HCT116 (cell line): ENCODE data around the gene FAM177B. TPM values are rescaled to one million over a fixed set of nuclear protein-coding genes. Genes with fewer than 3 reads are reported as not detected.

ENCODE experiments used
- ATAC-seq: fragments of 200-7000 bp; cut with Tn5 transposase; 2 replicates; pipeline ENCODE4 v1.9.1; 2020; ENCODE audit warnings: mild to moderate bottlenecking, moderate library complexity
- BruUV-seq: library from RNA; stranded (reverse); fragments of 400-500 nt; replicated peaks from 2 replicates; lab custom pipeline; 2021; lab: Mats Ljungman, UMichigan
- CTCF ChIA-PET: fragments of 300-600 bp; sonication (Branson Sonifier 250); formaldehyde crosslinking; loops from one replicate; lab custom pipeline; 2021; ENCODE audit warnings: antibody characterized with exemption; lab: Charles Lee
- POLR2A ChIA-PET: fragments of 300-600, 350-600 bp; sonication (Branson Sonifier 250); formaldehyde crosslinking; loops from one replicate; lab custom pipeline; 2021; ENCODE audit warnings: antibody characterized with exemption; lab: Charles Lee
- RAD21 ChIA-PET, 2 experiments: fragments of 300-600 bp; sonication (Branson Sonifier 250); formaldehyde crosslinking; loops; one replicate each; lab custom pipeline; 2023; ENCODE audit warnings: low total read pairs in 2 of 2; ENCODE audit not compliant: uncharacterized antibody in 2 of 2, unreplicated experiment in 2 of 2, low non-redundant PET in 1 of 2; lab: Charles Lee
- DNase-seq: peaks from one replicate; pipeline ENCODE4 v3.0.0-alpha.2; 2010; ENCODE audit warnings: low read depth, low spot score
- H2AFZ ChIP-seq: fragments of 200-600 bp; shearing (Covaris generic), sonication (generic); 2 replicates; pipeline ENCODE4 v1.6.1; 2017; ENCODE audit warnings: low read depth, mixed run types, mixed read lengths, antibody characterized with exemption, low read length; ENCODE audit not compliant: poor library complexity, severe bottlenecking
- H3K27ac ChIP-seq: 2 replicates; pipeline ENCODE4 v1.5.1; 2012; ENCODE audit warnings: low read depth, low read length
- H3K27me3 ChIP-seq: fragments of 200-600 bp; sonication (generic); 2 replicates; pipeline ENCODE4 v1.6.1; 2016; ENCODE audit warnings: mixed run types, low read length, mixed read lengths; ENCODE audit not compliant: insufficient read depth
- H3K36me3 ChIP-seq, 2 experiments: fragments of 200-500 bp in 1 of 2; fragments of 200-600 bp in 1 of 2; sonication (Bioruptor generic) in 1 of 2; sonication (generic) in 1 of 2; 2 replicates each; pipeline versions ENCODE4 v1.5.1 to v1.6.1; 2014 to 2016; ENCODE audit warnings: low read length in 2 of 2, inconsistent platforms in 1 of 2, mixed read lengths in 1 of 2, mixed run types in 1 of 2; ENCODE audit not compliant: insufficient read depth in 2 of 2, control insufficient read depth in 1 of 2
- H3K4me1 ChIP-seq, 2 experiments: fragments of 200-600 bp in 1 of 2; sonication (generic) in 1 of 2; 2 replicates each; pipeline versions ENCODE4 v1.5.1 to v1.6.1; 2012 to 2017; ENCODE audit warnings: low read length in 2 of 2, inconsistent platforms in 1 of 2, mild to moderate bottlenecking in 1 of 2, mixed read lengths in 1 of 2, mixed run types in 1 of 2, moderate library complexity in 1 of 2; ENCODE audit not compliant: insufficient read depth in 2 of 2, control insufficient read depth in 1 of 2
- H3K4me2 ChIP-seq: fragments of 200-600 bp; sonication (generic); 2 replicates; pipeline ENCODE4 v1.6.1; 2017; ENCODE audit warnings: mixed run types, low read length, mixed read lengths
- H3K4me3 ChIP-seq, 2 experiments: fragments of 200-600 bp in 1 of 2; sonication (generic) in 1 of 2; replicated peaks in 1 of 2; 2 replicates each; pipeline ENCODE4 v1.5.1; 2011 to 2016; ENCODE audit warnings: low read length in 2 of 2, control low read depth in 1 of 2, low read depth in 1 of 2, mild to moderate bottlenecking in 1 of 2, mixed read lengths in 1 of 2, mixed run types in 1 of 2
- H3K79me2 ChIP-seq: fragments of 200-600 bp; sonication (generic); 2 replicates; pipeline ENCODE4 v1.6.1; 2017; ENCODE audit warnings: mild to moderate bottlenecking, mixed run types, low read length, moderate library complexity, mixed read lengths; ENCODE audit not compliant: insufficient read depth
- H3K9ac ChIP-seq: fragments of 200-600 bp; sonication (generic); 2 replicates; pipeline ENCODE4 v1.6.1; 2016; ENCODE audit warnings: low read length, mixed read lengths
- H3K9me2 ChIP-seq: fragments of 200-600 bp; sonication (generic), shearing (Covaris generic); 2 replicates; pipeline ENCODE4 v1.6.1; 2017; ENCODE audit warnings: mixed run types, mild to moderate bottlenecking, moderate library complexity; ENCODE audit not compliant: insufficient read depth
- H3K9me3 ChIP-seq, 2 experiments: fragments of 200-500 bp in 1 of 2; fragments of 200-600 bp in 1 of 2; sonication (Bioruptor generic) in 1 of 2; sonication (generic) in 1 of 2; 2 replicates each; pipeline ENCODE4 v1.6.1; 2014 to 2017; ENCODE audit warnings: low read length in 2 of 2, mixed read lengths in 2 of 2, inconsistent platforms in 1 of 2, low read depth in 1 of 2, mild to moderate bottlenecking in 1 of 2, mixed run types in 1 of 2, moderate library complexity in 1 of 2; ENCODE audit not compliant: control insufficient read depth in 1 of 2, insufficient read depth in 1 of 2
- H4K20me1 ChIP-seq: fragments of 200-600 bp; sonication (generic), shearing (Covaris generic); 2 replicates; pipeline ENCODE4 v1.6.1; 2017; ENCODE audit warnings: mixed run types, mild to moderate bottlenecking, moderate library complexity; ENCODE audit not compliant: insufficient read depth
- ATF3 ChIP-seq: IDR thresholded peaks from 2 replicates; pipeline ENCODE4 v1.6.1; 2012
- CBX3 ChIP-seq: IDR thresholded peaks from 2 replicates; pipeline ENCODE4 v1.6.1; 2012; ENCODE audit warnings: low read depth
- CTCF ChIP-seq, 3 experiments: fragments of 200-600 bp in 1 of 3; sonication (generic) in 1 of 3; IDR thresholded peaks in 2 of 3; conservative IDR thresholded peaks in 1 of 3; 2 replicates each; pipeline ENCODE4 v1.5.1; 2012 to 2017; ENCODE audit warnings: low read depth in 2 of 3, low read length in 2 of 3, antibody characterized with exemption in 1 of 3, borderline replicate concordance in 1 of 3, control low read depth in 1 of 3, mild to moderate bottlenecking in 1 of 3, mixed read lengths in 1 of 3, mixed run types in 1 of 3, moderate library complexity in 1 of 3; ENCODE audit not compliant: insufficient read depth in 1 of 3
- EGR1 ChIP-seq: IDR thresholded peaks from 2 replicates; pipeline ENCODE4 v1.6.1; 2012; ENCODE audit warnings: low read depth
- ELF1 ChIP-seq: IDR thresholded peaks from 2 replicates; pipeline ENCODE4 v1.6.1; 2012; ENCODE audit warnings: low read depth, borderline replicate concordance
- EZH2 ChIP-seq: fragments of 200-600 bp; sonication (generic); IDR thresholded peaks from 2 replicates; pipeline ENCODE4 v1.6.1; 2017; ENCODE audit warnings: antibody characterized with exemption, mixed run types
- EZH2phosphoT487 ChIP-seq: fragments of 200-600 bp; IDR thresholded peaks from 2 replicates; pipeline ENCODE4 v1.6.1; 2018; ENCODE audit warnings: antibody characterized with exemption, borderline replicate concordance
- FOSL1 ChIP-seq: IDR thresholded peaks from 2 replicates; pipeline ENCODE4 v1.6.1; 2012; ENCODE audit warnings: low read depth
- JUND ChIP-seq: IDR thresholded peaks from 2 replicates; pipeline ENCODE4 v1.6.1; 2012
- POLR2AphosphoS5 ChIP-seq: IDR thresholded peaks from 2 replicates; pipeline ENCODE4 v1.6.1; 2011; ENCODE audit warnings: mild to moderate bottlenecking, low read depth, low read length, moderate library complexity
- RAD21 ChIP-seq: IDR thresholded peaks from 2 replicates; pipeline ENCODE4 v1.6.1; 2012; ENCODE audit warnings: low read depth, mild to moderate bottlenecking
- REST ChIP-seq: IDR thresholded peaks from 2 replicates; pipeline ENCODE4 v1.6.1; 2012; ENCODE audit warnings: low read depth
- SP1 ChIP-seq: IDR thresholded peaks from 2 replicates; pipeline ENCODE4 v1.6.1; 2012; ENCODE audit warnings: low read depth
- YY1 ChIP-seq: IDR thresholded peaks from 2 replicates; pipeline ENCODE4 v1.6.1; 2011; ENCODE audit warnings: low read length, low read depth, moderate library complexity, mild to moderate bottlenecking; ENCODE audit not compliant: insufficient replicate concordance; ENCODE audit errors: extremely low read depth
- ZBTB33 ChIP-seq: IDR thresholded peaks from 2 replicates; pipeline ENCODE4 v1.6.1; 2011; ENCODE audit warnings: mild to moderate bottlenecking, low read length, moderate library complexity; ENCODE audit not compliant: insufficient replicate concordance; ENCODE audit errors: extremely low read depth
- ZFX ChIP-seq: fragments of 450-650 bp; IDR thresholded peaks from 2 replicates; pipeline ENCODE4 v1.6.1; 2017
- ZNF274 ChIP-seq: fragments of 200-500 bp; sonication (Bioruptor generic); IDR thresholded peaks from 2 replicates; pipeline ENCODE4 v1.6.1; 2014; ENCODE audit warnings: mild to moderate bottlenecking, low read depth, low read length, inconsistent platforms
- intact Hi-C: fragments of 100-400 bp; cut with micrococcal nuclease; formaldehyde crosslinking; loops from 2 replicates; pipeline ENCODE4 v1.10.0; 2022
- total RNA-seq: library from RNA; stranded (reverse); gene quantifications from one replicate; pipeline ENCODE4 v1.2.1, GENCODE V29; 2021; ENCODE audit not compliant: unreplicated experiment

Gene FAM177B
- total RNA-seq, 1 experiment from 2014 or later = not detected

DNA sequence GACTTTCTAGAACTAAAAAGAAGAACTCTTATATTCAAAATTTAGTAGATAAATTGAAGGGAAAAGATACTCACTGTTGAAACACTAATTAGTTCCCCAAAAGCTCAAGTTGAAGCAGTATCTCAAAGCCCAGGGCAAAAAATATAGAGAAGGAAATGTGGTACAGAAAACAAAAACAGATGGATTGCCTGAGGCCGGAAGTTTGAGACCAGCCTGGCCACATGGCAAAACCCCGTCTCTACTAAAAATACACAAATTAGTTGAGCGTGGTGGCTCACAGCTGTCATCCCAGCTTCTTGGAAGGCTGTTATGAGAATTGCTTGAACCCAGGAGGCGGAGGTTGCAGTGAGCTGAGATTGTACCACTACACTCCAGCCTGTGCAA lies 36.0 kb downstream of the FAM177B start:
- no peak overlapping the region for H2AFZ ChIP-seq
- ATAC-seq = no peak

More for the DNA sequence above, 36.0 kb downstream of the FAM177B start:
- H3K9me2 ChIP-seq = no peaks in the 10 kb centered on the region; the same call in 1 of the 2 replicates
- TF ChIP-seq ZFX (no peak), EGR1 (no peak), YY1 (no peak), CTCF (IDR thresholded peaks at IDR 0.05 in 2 of 3, conservative IDR thresholded peaks at IDR 0.05 in 1 of 3; ENCODE audit: borderline replicate concordance in 1 of 3, insufficient read depth in 1 of 3, low read depth in 2 of 3, low read length in 2 of 3) (no peak), JUND (no peak), ATF3 (no peak), EZH2 (no peak), SP1 (no peak), FOSL1 (no peak), CBX3 (no peak), ZBTB33 (no peak), ELF1 (no peak), POLR2AphosphoS5 (no peak), ZNF274 (no peak), RAD21 (no peak), REST (no peak), EZH2phosphoT487 (no peak)
- no peaks in the 10 kb centered on the region for H3K36me3 ChIP-seq
- intact Hi-C loops = no loop called here
- peaks cover 8 to 14% of the 10 kb centered on the region in 2 experiments; a peak in 2 of 4 replicates for H3K9me3 ChIP-seq
- H3K27ac ChIP-seq = no peak overlapping the region
- no TSS peak for BruUV-seq
- ChIA-PET POLR2A (no interaction called here), CTCF (no interaction called here), RAD21 (no interaction called here)
- no peak overlapping the region for H3K9ac ChIP-seq
- DNase-seq = no peak
- H4K20me1 ChIP-seq = no peaks in the 10 kb centered on the region
- H3K79me2 ChIP-seq = no peaks in the 10 kb centered on the region
- no peak overlapping the region for H3K4me3 ChIP-seq
- H3K4me1 ChIP-seq = no peaks in the 10 kb centered on the region
- H3K27me3 ChIP-seq = no peaks in the 10 kb centered on the region
- H3K4me2 ChIP-seq = no peak overlapping the region
